ENCODE measurements around the gene DYRK1A.

DNA sequence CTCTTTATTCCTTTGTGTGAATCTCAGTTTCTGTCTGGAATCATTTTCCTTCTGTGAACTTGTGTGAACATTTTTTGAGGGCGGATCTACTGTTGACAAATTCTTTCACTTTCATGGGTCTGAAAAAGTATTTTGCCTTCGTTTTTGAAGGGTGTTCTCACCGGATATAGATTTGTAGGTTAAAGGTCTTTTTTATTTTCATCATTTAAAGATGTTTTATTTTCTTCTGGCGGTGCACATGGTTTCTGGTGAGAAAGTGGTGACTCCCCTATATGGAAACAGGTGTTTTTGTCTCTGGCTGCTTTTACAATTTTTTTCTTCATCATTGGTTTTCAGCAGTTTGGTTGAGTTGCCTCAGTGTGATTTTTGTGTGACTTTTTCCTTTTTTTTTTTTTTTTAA, 94.9 kb downstream of the DYRK1A start:
- TF ChIP-seq ESRRG (CRISPR knock-in tag; IDR thresholded peaks at IDR 0.05), result no peak
- TF ChIP-seq PATZ1 (CRISPR knock-in tag; IDR thresholded peaks at IDR 0.05; ENCODE audit: borderline replicate concordance), result no peak
- no peak for TF ChIP-seq ZFP30 (CRISPR knock-in tag; IDR thresholded peaks at IDR 0.05)
- no peak for TF ChIP-seq TOX (CRISPR knock-in tag; IDR thresholded peaks at IDR 0.05; ENCODE audit: borderline replicate concordance)
- TF ChIP-seq ZNF565 (CRISPR knock-in tag; conservative IDR thresholded peaks at IDR 0.05; ENCODE audit: low read depth), result no peak
- TF ChIP-seq ZFP3 (CRISPR knock-in tag; IDR thresholded peaks at IDR 0.05), result no peak
- no peak for TF ChIP-seq RARB (CRISPR knock-in tag; IDR thresholded peaks at IDR 0.05)
- no peak for TF ChIP-seq GLIS3 (CRISPR knock-in tag; IDR thresholded peaks at IDR 0.05)
- no peak for TF ChIP-seq CSRNP3 (CRISPR knock-in tag; IDR thresholded peaks at IDR 0.05)
- no peak for TF ChIP-seq BACH2 (CRISPR knock-in tag; IDR thresholded peaks at IDR 0.05; ENCODE audit: borderline replicate concordance)
- TF ChIP-seq CREB5 (CRISPR knock-in tag; IDR thresholded peaks at IDR 0.05; ENCODE audit: low read depth), result no peak
- no peak for TF ChIP-seq ZC3H10 (CRISPR knock-in tag; IDR thresholded peaks at IDR 0.05)
- TF ChIP-seq OSR1 (CRISPR knock-in tag; IDR thresholded peaks at IDR 0.05), result no peak
